ENCODE data around the gene KCNJ1.
A peak's percentile ranks its signal among the peaks of the same experiment; 100 is the strongest.

Gene KCNJ1

DNA sequence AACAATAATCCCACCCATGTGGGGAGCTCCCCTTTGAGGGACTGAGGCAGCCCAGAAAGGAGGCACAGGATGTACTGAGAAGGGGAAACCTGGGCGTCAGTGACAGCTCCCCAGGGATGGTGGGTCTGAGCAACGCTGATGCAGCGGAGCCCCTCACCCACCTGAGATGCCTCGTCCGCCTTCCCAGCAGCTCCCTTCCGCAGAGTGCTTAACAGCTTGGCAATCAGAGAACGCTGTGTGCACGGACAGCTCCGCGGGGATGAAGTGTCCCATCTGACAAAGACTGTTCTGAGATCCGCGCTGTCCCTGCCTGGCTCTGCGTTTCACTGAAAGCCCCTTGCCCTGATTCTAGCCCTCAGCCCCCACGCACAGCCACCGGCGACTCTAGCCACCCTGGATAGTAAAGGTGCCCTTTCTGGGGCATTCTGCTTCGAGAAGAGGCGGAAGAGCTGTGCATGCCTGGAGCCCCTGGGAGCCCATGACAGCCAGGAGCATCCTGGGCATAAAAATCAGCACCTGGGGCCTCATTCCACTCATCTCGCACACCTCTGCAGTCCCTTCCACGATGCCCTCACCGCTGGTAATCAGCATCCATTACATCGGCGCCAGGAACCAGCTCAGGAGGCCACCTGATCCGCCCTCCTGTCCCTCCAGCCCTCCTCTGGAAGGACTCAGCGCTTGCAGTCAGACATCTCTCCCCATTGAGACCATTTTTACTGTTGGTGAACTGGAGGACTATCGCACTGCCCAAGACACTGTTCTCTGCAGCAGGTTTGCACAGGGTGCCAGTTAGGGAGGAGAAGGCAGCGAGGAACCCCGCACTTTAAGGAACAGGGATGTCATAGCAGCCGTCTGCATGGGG is 34.8 kb upstream of the KCNJ1 start:
- DNase-seq = no peak

DNA sequence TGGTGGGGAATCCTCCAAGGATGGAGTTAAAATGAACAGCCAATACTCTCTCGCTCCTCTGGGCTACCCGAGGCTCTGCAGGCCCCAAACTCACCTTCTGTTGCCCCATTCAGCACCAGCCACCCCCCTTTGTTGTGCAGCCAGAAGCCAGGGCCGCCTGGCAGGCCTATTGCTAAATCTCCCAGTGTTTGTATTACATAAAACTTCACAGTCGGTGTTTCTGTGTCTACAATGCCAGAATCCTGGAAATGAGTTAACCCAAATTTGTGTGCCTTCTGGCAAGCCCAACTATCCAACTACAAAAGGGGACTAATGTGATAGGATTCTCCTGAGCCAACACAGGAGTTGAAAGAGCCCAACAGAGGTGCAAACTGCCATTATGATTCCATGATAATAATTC is 33.4 kb upstream of the KCNJ1 start:
- DNase-seq = no peak

DNA sequence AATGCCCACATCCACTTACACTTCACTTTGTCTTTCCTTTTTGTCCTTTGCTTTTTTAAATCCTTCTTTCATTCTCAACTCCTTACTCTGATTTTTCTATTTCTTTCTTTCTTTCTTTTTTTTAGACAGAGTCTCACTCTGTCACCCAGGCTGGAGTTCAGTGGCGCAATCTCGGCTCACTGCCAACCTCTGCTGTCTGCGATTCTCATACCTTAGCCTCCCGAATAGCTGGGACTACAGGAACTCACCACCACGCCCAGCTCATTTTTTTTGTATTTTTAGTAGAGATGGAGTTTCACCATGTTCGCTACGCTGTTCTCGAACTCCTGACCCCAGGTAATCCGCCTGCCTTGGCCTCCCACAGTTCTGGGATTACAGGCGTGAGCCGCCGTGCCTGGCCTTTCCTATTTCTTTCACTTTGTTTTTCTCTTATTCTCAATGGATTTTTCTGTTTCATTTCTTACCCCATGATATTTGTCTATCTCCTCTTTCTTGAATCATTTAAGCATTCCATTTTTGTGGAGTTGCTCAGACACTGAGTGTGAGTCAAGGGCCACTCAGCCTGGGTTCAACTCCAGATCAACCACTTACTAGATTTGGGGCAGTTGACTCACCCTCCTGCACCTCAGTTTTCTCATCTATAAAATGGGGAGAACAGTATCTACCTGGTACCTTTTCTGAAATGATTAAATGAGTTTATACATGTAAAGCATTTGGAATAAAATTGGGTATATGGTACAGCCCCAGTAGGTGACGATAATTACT is 31.7 kb upstream of the KCNJ1 start:
- peak; percentile 42 for DNase-seq

DNA sequence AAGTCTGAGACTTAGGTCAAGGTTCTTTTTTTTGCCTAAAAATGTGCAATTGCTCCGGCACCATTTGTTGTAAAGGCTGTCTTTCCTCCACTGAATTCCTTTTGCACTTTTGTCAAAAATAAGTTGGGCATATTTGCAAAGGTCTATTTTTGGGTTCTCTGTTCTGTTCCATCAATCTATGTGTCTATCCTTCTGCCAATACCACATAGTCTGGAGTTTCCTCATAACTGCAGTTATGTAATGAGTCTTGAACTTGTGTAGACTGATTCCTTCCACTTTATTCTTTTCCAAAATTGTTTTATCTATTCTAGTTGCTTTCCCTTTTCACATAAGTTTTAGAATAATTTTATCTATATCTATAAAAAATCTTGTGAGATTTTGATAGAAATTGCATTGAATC is 30.7 kb upstream of the KCNJ1 start:
- DNase-seq = no peak

DNA sequence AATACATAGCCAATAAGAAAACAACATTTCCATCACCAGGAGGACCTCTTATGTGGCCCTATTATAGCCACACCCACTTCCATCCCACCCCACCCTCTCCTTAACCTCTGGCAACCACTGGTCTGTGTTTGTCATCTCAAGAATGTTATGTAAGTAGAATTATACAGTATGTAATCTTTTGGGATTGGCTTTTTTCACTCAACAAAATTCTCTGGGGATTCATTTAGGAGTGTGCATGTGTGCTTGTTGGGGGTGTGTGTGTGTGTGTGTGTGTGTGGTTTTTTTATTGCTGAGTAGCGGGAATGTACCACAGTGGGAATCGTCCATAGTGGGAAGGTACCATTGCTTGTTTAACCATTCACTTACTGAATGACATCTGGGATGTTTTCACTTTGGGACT is 29.3 kb upstream of the KCNJ1 start:
- DNase-seq = peak; percentile 19

DNA sequence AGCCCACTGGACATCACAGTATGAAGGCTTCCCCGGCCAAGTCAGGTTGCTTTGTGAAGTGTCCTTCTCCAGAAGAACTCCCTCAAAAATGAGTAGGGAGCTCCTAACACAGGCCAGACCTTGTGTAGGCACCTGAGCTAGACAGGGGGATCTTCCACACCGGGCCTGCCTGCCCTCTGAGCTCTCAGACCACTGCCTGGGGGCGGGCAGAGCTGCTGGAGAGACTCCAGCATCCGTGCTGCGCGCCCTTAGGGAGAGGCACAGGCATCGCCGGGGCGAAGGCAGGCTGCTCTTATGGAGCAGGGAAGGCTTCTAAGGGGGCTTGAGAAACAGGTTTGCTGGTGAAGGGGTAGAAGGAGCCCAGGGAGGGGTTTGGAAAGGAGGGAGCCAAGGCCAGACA is 28.4 kb upstream of the KCNJ1 start:
- DNase-seq = no peak

DNA sequence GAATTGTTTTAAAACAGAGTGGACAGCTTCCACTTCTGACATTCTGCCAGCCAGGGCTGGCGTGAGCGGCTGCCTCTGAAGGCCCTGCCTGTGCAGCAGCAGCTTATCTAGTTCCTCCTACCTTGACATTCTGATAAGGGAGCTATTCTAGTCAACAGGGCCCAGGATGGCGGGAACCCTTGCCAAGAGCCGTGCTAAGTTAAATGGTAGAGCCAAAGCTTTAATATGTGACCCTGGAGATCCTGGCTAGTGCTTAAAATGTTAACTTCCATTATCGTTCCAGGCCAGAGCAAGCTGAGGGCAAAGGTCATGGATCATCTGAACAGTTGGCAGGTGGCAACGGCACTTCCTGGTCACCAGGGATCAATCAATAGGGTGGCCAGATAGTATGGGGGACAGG is 27.6 kb upstream of the KCNJ1 start:
- no peak for DNase-seq

DNA sequence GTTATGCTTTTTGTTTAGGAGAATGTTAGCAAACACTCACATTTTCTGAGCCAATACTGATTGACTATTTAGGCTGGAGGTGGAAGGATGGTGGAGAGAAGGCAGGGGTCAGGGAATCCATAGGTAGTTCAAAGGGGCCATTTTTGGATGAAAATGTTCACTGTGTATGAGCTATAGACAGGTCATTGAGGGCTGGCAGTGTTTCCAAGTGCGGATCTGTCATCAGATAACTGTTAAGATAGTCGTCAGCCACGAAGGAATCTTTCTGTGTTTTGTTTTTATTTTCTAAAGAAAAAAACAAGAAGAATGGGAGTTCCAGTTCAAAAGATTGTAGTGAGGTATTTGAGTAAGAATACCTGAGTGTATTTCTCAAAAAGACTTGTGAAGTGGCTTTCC is 27.2 kb upstream of the KCNJ1 start:
- no peak for DNase-seq

DNA sequence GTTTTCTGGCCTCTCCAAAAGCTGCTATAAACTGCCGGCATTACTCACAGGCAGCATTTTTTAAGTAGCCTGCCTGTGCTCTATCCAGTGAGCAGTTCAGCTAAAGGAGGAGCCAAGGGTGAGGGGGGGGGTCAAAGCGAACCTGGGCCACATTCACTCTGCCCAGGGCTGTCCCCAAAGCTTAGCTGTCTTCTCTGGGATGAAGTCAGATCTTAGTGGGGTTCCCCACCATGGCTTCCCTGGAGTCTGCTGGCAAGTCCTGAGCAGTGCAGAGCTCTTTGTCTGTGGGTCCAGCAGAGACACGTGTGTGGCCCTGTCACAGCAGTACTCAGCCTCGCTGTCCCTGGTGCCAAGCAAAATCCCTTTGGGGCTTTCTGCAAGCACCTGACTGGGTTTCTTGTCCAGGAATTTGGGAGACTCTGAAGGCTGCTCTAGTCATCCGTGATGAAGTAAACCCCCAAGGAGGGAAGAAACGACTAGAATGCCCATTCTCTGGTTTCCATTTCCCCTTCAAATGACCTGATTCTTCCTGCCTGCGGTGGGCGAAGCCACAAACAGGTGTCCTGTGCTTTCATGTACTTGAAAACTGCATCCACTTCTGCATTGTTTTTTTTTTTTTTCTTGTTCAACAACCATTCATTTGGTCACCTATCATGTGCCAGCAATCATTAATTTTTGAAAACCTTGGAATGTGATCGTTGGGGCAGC is 26.6 kb upstream of the KCNJ1 start:
- DNase-seq = no peak

DNA sequence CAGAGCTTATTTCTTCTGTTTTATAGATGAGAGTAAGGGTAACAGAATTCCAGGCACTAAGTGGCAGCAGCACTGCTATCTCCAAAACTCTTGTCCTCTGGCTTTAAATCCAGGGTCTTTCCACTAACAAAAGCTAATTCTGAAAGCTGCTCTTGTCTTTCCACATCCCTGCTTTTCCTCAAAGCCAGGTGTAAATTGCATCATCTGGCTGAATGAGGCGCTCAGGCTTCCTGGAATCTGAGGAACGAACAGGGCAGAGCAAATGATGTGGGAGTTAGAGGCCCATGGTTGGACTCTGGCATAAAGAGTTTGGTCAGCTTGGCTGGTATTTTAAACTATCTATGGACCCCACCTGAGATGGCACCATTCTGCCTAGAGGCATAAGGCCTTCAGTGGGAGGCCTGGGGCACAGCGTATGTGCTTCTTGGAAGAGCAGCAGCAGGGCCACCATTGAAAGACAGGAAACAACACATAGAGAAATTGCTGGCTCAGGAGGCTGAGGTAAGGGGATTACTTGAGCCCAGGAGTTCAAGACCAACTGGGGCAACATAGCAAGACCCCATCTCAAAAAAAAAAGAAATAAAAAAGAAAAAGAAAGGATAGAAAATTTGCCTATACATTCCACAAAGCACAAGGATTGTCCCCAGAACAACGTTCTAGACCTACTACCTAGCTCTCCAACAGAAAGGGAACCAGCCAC is 25.9 kb upstream of the KCNJ1 start:
- DNase-seq = no peak

DNA sequence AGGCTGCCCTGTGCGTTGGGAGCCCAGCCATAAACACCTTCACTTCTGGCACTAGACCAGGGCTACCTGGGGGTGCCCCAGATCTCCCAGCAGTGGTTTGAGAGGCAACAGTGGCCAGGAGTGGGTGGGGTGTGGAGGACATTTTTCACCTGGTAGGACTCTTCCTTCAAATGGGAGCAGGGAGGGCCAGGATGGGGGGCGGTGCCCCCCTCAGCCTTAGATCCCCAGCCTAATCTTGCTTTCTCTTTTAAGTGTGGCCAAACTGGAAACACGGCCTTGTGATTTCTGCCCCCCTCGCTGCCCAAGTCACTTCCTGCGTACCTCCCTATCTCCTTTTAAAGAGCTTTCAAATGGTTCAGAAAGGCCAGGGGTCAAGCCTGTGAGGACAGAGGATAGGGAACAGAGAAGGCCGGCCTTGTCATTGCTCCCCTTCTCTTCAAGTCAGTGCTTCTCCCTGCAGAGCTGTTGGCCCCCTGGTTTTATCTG is 24.9 kb upstream of the KCNJ1 start:
- no peak for DNase-seq

DNA sequence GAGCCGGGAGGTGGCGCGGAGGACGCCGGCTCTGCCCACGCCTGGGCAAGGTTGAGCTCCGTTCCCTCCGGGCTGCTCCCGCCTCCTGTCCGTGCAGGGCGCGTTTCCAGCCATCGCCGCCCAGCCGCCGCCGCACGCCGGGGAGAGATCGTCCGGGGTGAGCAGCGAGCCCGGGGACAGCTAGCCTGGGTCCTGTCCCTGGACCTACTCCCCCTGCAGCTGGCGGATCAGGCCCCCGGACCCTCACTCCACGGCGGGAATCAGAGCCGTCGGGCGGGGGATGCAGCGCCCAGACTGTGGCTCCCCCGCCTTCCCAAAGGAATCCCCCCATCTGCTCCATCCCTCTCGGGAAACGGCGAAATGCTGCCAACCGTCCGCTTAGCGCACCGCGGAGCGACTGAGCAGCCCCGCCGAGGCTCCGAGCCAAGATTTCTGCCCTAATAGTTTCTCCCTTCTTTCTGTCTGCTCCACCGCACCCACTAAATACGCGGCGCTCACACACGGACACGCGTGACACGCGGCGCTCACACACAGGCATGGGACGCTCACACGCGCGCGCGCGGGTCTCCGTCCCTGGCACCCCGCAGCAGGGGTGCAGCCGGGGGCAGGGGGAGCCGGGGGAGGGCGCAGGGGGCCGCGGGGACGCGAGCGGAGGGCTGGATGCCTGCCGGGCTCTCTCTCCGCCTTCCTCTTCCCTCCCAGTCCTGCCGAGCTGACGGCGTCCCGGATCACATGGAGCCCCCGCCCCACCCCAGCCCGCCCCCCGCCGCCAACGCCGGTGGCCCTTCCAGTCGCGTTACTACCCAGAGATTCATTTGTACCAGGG is 23.7 kb upstream of the KCNJ1 start, which contains the start of gene KCNJ5:
KCNJ5 (plus strand) TSS at position 814 of the 826 bp plus-strand sequence. CDS start 19,918 bp downstream, outside the sequence.
- peak; percentile 20 for DNase-seq

DNA sequence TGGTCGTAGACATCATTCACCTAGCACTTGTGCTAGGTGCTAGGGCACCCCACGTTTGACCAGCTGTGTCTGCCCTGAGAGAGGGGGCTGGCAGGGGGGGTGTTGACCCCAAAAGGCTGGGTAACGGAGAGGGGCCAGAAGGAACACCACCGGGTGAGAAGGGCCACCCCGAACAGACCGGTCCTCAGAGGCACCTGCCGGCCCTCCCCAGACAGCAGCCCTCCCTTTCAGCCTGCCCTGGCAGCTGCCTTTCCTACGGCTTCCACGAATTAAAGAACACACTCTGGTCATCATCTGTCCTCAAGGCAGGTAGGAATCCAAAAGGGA is 23.1 kb upstream of the KCNJ1 start:
- DNase-seq = no peak

DNA sequence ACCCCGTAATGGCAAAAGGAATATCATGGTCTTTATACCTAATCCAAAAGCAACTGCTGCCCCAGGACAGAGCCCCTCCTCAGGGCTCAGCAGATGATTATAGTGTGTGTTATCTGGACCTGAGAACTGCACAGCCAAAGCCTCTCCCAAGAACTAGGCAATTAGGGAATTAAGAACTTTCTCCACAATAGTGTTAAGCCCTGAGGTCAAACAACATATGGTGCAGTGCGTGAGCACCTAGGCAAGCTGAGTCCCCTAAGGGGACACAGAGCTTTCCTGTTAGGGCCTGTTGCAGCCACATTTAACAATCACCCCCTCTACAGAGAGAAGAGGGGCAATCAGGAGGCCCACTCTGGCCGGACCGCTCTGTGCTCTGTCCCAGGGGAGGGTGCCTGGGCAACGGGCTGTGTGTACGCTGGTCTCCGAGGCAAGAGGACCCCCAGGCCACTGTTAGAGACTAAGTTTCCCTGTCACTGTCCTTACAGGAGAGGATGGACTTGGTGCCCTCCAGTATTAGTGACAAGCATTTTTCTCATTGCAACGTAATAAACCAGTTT is 22.6 kb upstream of the KCNJ1 start:
- DNase-seq = no peak

DNA sequence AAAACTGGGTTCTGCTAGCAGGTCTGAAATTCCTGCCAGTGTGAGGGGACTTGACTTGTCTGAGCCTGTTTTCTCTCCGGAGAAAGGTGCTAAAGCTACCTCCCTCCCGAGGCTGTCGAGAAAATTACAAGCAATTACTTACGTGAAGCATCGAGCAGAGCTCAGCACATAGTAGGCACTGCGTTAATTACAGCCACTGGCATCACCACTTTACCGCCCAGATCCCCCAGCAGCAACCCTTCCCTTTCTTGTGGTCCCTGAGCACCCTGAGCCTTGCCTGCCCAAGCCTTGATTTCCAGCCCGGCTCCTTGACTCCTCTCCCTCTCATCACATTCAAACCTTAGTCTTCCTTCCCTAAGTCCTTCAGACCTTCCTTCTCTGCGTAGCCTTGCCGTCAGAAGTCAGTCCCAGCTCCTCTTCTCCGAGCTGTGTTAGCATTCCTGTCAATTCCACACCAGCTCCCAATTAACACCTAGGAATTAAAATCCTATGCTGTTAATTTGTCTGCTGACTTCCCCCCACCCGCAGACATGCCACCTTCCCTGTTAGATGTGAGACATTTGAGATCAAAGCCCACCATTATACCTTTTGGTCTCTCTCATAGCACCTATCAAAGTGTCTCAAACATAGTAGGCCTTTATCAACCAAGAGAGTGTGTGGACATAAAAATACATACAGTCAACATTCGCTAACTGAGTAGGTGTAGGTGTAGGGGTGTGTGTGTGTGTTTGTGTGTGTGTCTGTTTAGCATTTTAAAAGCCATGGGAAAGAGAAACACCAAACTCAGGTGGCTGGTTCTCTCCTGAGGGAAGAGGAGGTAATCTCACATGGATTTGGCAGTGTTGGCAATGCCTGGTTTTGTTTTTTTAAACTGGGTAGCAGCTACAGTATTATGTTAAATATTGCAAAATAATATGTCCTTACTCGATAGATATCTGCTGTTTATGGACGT is 21.2 kb upstream of the KCNJ1 start:
- DNase-seq = no peak

DNA sequence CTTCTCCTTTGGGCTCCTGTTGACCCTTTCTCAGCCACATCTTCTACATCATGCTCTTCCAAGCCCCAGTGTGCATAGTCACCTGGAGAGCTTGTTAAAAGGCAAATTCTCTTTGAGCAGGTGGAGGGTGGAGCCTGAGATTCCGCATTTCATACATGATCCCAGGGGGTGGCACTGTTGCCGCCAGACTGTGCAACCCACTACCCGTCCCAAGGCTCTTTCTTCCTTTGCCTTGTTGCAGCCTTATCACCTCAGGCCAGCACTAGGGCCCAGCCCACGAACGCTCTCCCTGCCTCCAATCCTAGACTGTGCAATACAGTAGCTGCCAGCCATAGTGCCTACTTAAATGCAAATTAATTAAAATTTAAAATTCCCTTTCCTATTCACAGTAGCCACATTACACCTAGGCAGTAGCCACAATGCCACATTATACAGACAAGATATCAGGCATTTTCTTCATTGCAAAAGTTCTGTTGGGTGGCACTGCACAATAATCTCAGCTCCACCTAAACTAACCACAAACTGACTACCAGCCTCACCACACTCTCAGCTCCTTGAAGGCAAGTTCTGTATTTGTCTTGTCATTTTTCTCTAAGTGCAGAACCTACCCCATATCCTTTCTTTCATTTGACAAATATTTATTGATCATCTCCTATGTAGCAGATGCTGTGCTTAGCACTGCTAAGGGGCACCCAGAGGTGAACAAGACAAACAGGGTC is 19.5 kb upstream of the KCNJ1 start:
- DNase-seq = no peak

DNA sequence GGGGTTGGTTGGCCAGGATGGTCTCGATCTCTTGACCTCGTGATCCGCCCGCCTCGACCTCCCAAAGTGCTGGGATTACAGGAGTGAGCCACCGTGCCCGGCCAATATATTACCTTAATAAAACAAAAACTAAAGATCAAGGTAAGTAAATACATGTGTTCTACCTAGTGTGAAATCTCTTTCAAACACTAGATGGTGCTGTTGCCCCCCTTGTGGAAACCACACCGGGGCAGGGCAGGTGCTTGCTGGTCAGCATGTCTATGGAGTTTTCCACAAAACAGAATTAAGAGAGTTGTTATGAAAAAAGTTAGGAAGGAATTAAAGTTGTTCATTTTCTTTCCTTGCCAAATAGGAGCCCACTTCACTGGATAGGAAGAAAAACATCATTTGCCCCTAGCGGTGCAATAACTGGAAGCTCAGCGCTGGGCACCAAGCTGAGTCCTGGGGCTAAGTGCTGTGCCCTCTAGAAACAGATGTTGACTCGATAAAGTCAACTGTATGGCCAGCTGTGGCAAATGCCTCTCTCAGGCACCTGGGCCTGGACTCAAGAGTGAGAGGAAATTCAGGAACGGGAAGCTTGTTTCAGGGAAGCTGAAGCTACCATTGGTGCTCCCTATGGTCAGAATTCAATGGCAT is 17.7 kb upstream of the KCNJ1 start:
- peak; percentile 47 for DNase-seq

DNA sequence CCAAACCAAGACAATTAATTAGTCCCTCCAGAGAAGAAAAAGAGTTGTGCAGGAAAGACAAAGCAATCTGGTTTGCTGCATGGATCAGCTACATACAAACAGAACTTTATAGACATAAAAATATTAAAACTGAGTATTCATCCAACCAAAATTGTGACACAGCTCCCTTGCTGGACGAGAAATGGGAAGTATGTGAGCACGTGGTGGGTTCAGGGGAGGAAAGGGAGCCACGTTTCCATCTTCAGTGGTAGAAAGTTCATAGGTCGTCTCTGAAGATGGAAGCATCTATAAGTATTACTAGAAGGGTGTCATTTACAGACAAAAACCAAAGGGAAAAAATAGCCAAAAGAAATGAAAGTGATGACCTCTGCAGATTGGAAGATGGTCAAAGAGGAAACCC is 17.0 kb upstream of the KCNJ1 start:
- no peak for DNase-seq

DNA sequence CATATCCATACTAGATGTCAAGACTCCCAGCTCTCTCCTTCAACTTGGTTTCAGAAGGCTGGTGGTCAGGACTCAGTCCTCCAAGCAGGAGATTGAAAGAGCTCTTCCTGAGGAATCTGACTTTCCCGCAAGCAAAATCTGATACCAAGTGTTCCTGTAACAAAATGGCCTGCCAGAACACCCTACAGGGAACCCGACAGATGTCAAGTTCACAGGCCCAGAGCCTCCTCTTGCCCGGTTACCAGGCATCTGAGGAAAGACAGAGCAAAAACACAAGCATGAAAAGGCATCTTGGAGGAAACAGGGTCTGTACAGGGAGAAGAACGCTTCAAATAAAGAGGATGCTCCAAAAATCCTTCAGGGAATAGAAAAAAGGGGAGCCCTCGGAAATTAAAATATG is 15.4 kb upstream of the KCNJ1 start:
- DNase-seq = no peak

Data from fibroblast of skin of back (primary cell).